Kidney (tissue), 14 donors: ENCODE data around the gene LPXN. TPM values are rescaled to one million over a fixed set of nuclear protein-coding genes. Genes with fewer than 3 reads are reported as not detected.

Experiments
- DNase-seq, 5 donors: peaks; one replicate each; pipeline ENCODE4 v3.0.0-alpha.2; 2013 to 2020
- FAIRE-seq: peaks from 2 replicates; lab custom pipeline; 2012; peaks lifted over from hg19 to GRCh38; lab: Jason Lieb, UNC
- H3K27ac ChIP-seq, 2 donors: one replicate each; pipeline ENCODE4 v1.7.0; 2013; ENCODE audit warnings: low read depth in 2 of 2, low read length in 2 of 2, inconsistent platforms in 1 of 2
- H3K27me3 ChIP-seq: one replicate; pipeline ENCODE4 v1.7.1; 2013; ENCODE audit warnings: low read length, inconsistent platforms; ENCODE audit not compliant: control insufficient read depth, insufficient read depth
- H3K36me3 ChIP-seq, 3 donors: one replicate each; pipeline versions ENCODE4 v1.7.0 to v1.7.1; 2013; ENCODE audit warnings: low read length in 3 of 3, control low read depth in 1 of 3, inconsistent platforms in 1 of 3; ENCODE audit not compliant: insufficient read depth in 3 of 3, control insufficient read depth in 2 of 3
- H3K4me1 ChIP-seq, 3 donors: one replicate each; pipeline versions ENCODE4 v1.7.0 to v1.7.1; 2013; ENCODE audit warnings: low read length in 3 of 3, inconsistent platforms in 1 of 3, low read depth in 1 of 3; ENCODE audit not compliant: control insufficient read depth in 2 of 3, insufficient read depth in 2 of 3
- H3K4me3 ChIP-seq, 3 donors: one replicate each; pipeline versions ENCODE4 v1.7.0 to v1.8.1; 2013; ENCODE audit warnings: low read length in 3 of 3, control low read depth in 1 of 3, inconsistent platforms in 1 of 3
- H3K9ac ChIP-seq, 3 donors: one replicate each; pipeline versions ENCODE4 v1.7.0 to v1.7.1; 2013; ENCODE audit warnings: low read length in 3 of 3, control low read depth in 1 of 3, inconsistent platforms in 1 of 3
- H3K9me3 ChIP-seq, 3 donors: one replicate each; pipeline versions ENCODE4 v1.7.0 to v1.7.1; 2013; ENCODE audit warnings: low read length in 3 of 3, control low read depth in 1 of 3, inconsistent platforms in 1 of 3; ENCODE audit not compliant: control insufficient read depth in 2 of 3, insufficient read depth in 1 of 3
- CTCF ChIP-seq: IDR thresholded peaks from 3 replicates; pipeline ENCODE4 v1.5.1; 2012; ENCODE audit warnings: mild to moderate bottlenecking, moderate library complexity, borderline replicate concordance; ENCODE audit not compliant: insufficient read depth; ENCODE audit errors: extremely low read depth
- intact Hi-C: fragments of 100-400 bp; cut with DNase I; formaldehyde crosslinking; loops from one replicate; pipeline ENCODE4 v1.11.1; 2022
- polyA plus RNA-seq: library from polyadenylated mRNA; stranded (reverse); fragments of 350-450 nt; fragmentation: Illumina TruSeq; extraction: RNeasy Lipid Tissue Mini Kit (QIAGEN cat#74804); gene quantifications from one replicate; pipeline ENCODE4 v1.2.3, GENCODE V29; 2014; ENCODE audit warnings: low read depth, low replicate concordance; ENCODE audit not compliant: insufficient read depth
- total RNA-seq: library from RNA; stranded (reverse); fragmentation: NEBNext Ultra II Directional; extraction: Animal tissue kit (Norgen Biotek cat#: 25700); gene quantifications from one replicate; pipeline ENCODE4 v1.2.1, GENCODE V29; 2021
- donor health status: control.
- donor health status: control.
- donor health status: control.
- donor health status: control.
- donor health status: control.
- donor health status: DM: yes; HTN: yes; CAD: no.
- donor health status: Normal renal cell carcinoma (clear cell type).

The LPXN gene
- total and polyA plus RNA-seq, 2 donors from 2014 or later, result 8.0 to 16.8 TPM

- DNase-seq, result peak; percentile 93 to 97 (median 95)
- intact Hi-C loops, result no loop called here
- H3K4me1 ChIP-seq, result peaks cover 4 to 45% (median 27%) of the 10 kb centered on the region in 3 donors
- no peaks in the 10 kb centered on the region for H3K36me3 ChIP-seq
- no peak for FAIRE-seq
- no peaks in the 10 kb centered on the region for H3K27me3 ChIP-seq
- TF ChIP-seq CTCF, result peak; percentile 67
- H3K9me3 ChIP-seq, result no peaks in the 10 kb centered on the region
- H3K4me3 ChIP-seq, result peak overlapping the region; percentile 80 to 97 (median 89)
- H3K9ac ChIP-seq, result peak overlapping the region; percentile 91 to 96 (median 94)
- H3K27ac ChIP-seq, result peak overlapping the region; percentile 97 to 99
These were observed 3.8 kb upstream of the LPXN start for GRCh38 chr11:58579192-58580129.

GRCh38 chr11:58578635-58579191, 3.1 kb upstream of the LPXN start, which contains the start of gene ZFP91:
Gene ZFP91, plus strand, starts transcription at chr11:58579063. Its CDS starts 219 bp downstream, at chr11:58579282.
- intact Hi-C loops, result no loop called here

GRCh38 chr11:58578136-58578634, 2.5 kb upstream of the LPXN start:
- peaks cover 4 to 42% (median 32%) of the 10 kb centered on the region in 3 donors for H3K4me1 ChIP-seq
- peak overlapping the region; percentile 97 to 100 (median 98) for H3K4me3 ChIP-seq
- H3K9me3 ChIP-seq, result no peaks in the 10 kb centered on the region
- no peaks in the 10 kb centered on the region for H3K27me3 ChIP-seq
- peak overlapping the region; percentile 96 to 100 (median 98) for H3K9ac ChIP-seq
- DNase-seq (peak; percentile 97 to 99 (median 99)), FAIRE-seq (peak; percentile 96)
- no peaks in the 10 kb centered on the region for H3K36me3 ChIP-seq
- intact Hi-C loops, result no loop called here
- H3K27ac ChIP-seq, result peak overlapping the region; percentile 100
- TF ChIP-seq CTCF, result no peak

More at GRCh38 chr11:58578635-58579191, 3.1 kb upstream of the LPXN start, which contains the start of gene ZFP91:
- peak within 1 kb of the TSS; percentile 96 to 100 (median 98) for H3K9ac ChIP-seq
- TF ChIP-seq CTCF, result no peak
- peak within 1 kb of the TSS; percentile 100 for H3K27ac ChIP-seq
- no peak for FAIRE-seq
- H3K4me3 ChIP-seq, result peak within 1 kb of the TSS; percentile 97 to 100 (median 98)
- peak; percentile 98 to 99 (median 99) for DNase-seq
- H3K4me1 ChIP-seq, result peaks cover 4 to 45% (median 31%) of the 10 kb centered on the region in 3 donors
- no peaks in the 10 kb centered on the region for H3K36me3 ChIP-seq
- H3K9me3 ChIP-seq, result no peaks in the 10 kb centered on the region
- no peaks in the 10 kb centered on the region for H3K27me3 ChIP-seq
